ENCODE results near the gene KRTAP1-1. TPM values are rescaled to one million over a fixed set of nuclear protein-coding genes. Genes with fewer than 3 reads are reported as not detected.
"Not testable (repeated sequence)": the region's sequence is repeated elsewhere in the genome, so short reads cannot be mapped to it uniquely, and the experiment has no call there.

The KRTAP1-1 gene
- not detected for total RNA-seq

DNA sequence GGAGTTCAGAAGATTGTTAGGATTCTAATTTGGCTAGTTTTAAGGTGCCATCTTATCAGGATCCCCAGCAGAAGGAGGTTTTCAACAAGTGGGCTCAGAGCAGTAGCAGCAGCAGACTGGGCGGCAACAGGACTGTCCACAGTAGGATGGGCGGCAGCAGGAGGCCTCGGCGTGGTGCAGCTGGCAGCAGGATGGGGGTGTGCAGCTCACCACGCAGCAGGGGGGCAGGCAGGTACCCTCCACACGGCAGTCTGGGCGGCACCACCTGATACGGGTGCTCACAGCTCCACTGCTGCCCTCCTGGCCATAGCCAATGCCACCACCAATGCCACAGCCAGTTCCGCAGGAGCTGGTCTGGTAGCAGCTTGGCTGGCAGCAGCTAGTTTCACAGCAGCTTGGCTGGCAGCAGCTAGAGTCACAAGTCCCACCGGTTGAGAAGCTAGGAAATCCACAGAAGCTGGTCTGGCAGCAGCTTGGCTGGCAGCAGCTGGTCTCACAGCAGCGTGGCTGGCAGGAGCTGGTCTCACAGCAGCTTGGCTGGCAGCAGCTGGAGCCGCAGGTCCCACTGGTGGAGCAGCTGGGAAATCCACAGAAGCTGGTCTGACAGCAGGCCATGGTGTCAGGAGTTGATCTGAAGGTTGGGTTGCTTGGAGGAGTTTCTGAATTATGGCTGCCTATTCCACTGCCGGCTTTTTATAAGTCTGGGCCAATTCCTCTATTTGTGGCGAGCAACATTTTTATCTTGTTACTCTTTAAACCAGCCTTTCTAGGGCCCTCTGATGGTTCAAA lies at the start of gene KRTAP1-1:
KRTAP1-1 (minus strand) TSS at position 668 of the 789 bp plus-strand sequence; CDS start at position 615, 53 bp downstream.
- DNase-seq; H3K4me3 Mint-ChIP-seq; H3K9me3 Mint-ChIP-seq; H3K4me1 Mint-ChIP-seq (ENCODE audit: low read depth); ATAC-seq; H3K36me3 Mint-ChIP-seq (ENCODE audit: insufficient read depth): not testable (repeated sequence)
- peaks cover 20% of the 10 kb centered on the region for H3K27me3 Mint-ChIP-seq (ENCODE audit: low read depth)

DNA sequence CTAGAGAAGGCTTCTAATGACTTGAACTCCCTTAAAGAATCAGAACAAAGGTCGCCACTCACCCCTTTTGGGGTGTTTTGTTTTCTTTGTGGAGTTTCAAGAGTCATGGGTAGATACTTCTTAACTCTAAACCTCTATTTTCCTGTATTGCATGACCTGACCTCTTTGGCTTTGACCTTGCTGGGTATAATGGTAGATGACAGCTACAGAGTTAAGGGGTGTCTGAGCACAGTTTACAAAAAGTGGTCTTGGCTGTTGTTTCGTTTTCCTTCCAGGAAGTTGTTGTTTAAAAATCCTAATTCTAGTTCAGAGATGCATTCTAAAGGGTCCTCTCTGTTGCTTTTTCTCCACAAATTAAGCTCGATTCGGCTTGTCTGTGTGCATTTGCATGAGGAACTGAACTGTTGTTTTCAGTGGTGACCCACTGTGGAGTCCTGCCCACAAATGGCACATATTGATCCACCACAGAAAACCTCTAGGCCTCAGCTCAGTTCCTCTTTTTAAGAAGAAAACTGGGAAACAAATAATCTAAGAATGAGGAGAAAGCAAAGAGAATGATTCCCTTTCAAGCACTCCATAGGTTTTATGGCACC lies 47.6 kb upstream of the KRTAP1-1 start:
- H3K36me3 Mint-ChIP-seq (ENCODE audit: insufficient read depth); H3K9me3 Mint-ChIP-seq; H3K27me3 Mint-ChIP-seq (ENCODE audit: low read depth): not testable (repeated sequence)

GRCh38 chr17:41084100-41084856 lies 43.0 kb upstream of the KRTAP1-1 start, which contains the start of gene KRTAP4-7:
Gene KRTAP4-7 (plus strand): TSS chr17:41084150. CDS start chr17:41084207, 57 bp downstream.
- H3K4me3 Mint-ChIP-seq; H3K27me3 Mint-ChIP-seq (ENCODE audit: low read depth); ATAC-seq; H3K4me1 Mint-ChIP-seq (ENCODE audit: low read depth); DNase-seq; H3K9me3 Mint-ChIP-seq; H3K36me3 Mint-ChIP-seq (ENCODE audit: insufficient read depth): not testable (repeated sequence)

More for the DNA sequence above, 47.6 kb upstream of the KRTAP1-1 start:
- DNase-seq; H3K4me3 Mint-ChIP-seq; ATAC-seq; H3K4me1 Mint-ChIP-seq (ENCODE audit: low read depth): not testable (repeated sequence)

GRCh38 chr17:41083427-41083826 lies 42.2 kb upstream of the KRTAP1-1 start:
- H3K27me3 Mint-ChIP-seq (ENCODE audit: low read depth); H3K9me3 Mint-ChIP-seq; DNase-seq; H3K4me3 Mint-ChIP-seq; H3K36me3 Mint-ChIP-seq (ENCODE audit: insufficient read depth); H3K4me1 Mint-ChIP-seq (ENCODE audit: low read depth); ATAC-seq: not testable (repeated sequence)

- no peaks in the 10 kb centered on the region for H3K4me1 Mint-ChIP-seq (ENCODE audit: low read depth)
- H3K9me3 Mint-ChIP-seq: no peaks in the 10 kb centered on the region
- ATAC-seq (no peak), DNase-seq (no peak)
- H3K27me3 Mint-ChIP-seq (ENCODE audit: low read depth): peaks cover 5% of the 10 kb centered on the region
- no peak overlapping the region for H3K4me3 Mint-ChIP-seq
- H3K36me3 Mint-ChIP-seq (ENCODE audit: insufficient read depth): no peaks in the 10 kb centered on the region
These were observed 41.4 kb upstream of the KRTAP1-1 start for GRCh38 chr17:41082626-41083025.

DNA sequence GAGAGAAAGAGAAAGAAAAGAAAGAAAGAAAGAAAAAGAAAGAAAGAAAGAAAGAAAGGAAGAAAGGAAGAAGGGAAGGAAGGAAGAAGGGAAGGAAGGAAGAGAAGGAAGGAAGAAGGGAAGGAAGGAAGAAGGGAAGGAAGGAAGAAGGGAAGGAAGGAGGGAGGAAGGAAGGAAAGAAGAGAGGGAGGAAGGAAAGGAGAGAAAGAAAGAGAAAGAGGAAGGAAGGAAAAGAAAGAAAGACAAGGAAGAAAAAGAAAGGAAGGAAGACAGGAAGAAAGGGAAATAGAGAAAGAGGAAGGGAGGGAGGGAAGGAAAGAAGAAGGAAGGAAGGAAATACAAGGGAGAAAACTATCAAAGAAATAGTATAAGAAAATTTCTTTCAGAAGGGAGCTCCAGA lies 35.5 kb upstream of the KRTAP1-1 start:
- H3K4me1 Mint-ChIP-seq (ENCODE audit: low read depth): no peaks in the 10 kb centered on the region
- no peaks in the 10 kb centered on the region for H3K9me3 Mint-ChIP-seq
- no peaks in the 10 kb centered on the region for H3K36me3 Mint-ChIP-seq (ENCODE audit: insufficient read depth)

GRCh38 chr17:41073676-41074075 lies 32.4 kb upstream of the KRTAP1-1 start:
- DNase-seq (no peak), ATAC-seq (no peak)
- no peak overlapping the region for H3K4me3 Mint-ChIP-seq
- no peaks in the 10 kb centered on the region for H3K4me1 Mint-ChIP-seq (ENCODE audit: low read depth)
- H3K27me3 Mint-ChIP-seq (ENCODE audit: low read depth): peaks cover 15% of the 10 kb centered on the region
- H3K36me3 Mint-ChIP-seq (ENCODE audit: insufficient read depth): no peaks in the 10 kb centered on the region
- no peaks in the 10 kb centered on the region for H3K9me3 Mint-ChIP-seq

More for the DNA sequence above, 35.5 kb upstream of the KRTAP1-1 start:
- Mint-ChIP-seq H3K27me3 (ENCODE audit: low read depth) (peaks cover 15% of the 10 kb centered on the region), H3K4me3 (no peak overlapping the region)
- no peak for ATAC-seq
- no peak for DNase-seq

DNA sequence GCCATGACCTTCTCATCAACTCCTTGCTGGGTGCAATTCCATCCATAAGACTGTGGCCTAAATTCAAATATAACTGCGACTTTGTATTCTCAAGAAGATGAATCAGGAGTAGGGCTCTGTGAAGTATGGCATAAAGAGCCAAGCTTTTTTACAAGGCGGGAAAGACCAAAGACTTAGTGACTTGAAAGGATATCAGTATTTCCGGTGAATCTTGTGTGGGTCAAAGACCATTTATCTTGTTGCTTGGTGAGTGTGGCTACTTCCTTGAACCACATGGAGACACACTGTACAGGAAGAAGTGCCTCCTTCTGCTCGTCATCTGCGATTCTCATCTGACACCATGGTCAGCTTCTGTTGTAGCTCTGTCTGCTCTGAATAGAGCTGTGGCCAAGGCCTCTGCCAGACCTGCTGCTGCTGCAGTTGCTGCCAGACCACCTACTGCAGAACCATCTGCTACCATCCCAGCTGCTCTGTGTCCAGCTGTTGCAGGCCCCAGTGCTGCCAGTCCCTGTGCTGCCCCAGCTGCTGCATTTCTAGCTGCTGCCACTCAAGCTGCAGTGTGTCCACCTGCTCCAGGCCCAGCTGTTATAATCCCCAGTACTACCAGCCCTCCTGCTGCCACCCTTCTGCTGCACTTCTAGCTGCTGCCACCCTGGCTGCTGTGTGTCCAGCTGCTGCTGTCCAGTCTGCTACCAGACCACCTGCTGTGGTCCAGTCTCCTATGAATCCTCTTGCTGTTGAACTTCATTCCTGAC lies 30.5 kb upstream of the KRTAP1-1 start:
- H3K9me3 Mint-ChIP-seq: no peaks in the 10 kb centered on the region

DNA sequence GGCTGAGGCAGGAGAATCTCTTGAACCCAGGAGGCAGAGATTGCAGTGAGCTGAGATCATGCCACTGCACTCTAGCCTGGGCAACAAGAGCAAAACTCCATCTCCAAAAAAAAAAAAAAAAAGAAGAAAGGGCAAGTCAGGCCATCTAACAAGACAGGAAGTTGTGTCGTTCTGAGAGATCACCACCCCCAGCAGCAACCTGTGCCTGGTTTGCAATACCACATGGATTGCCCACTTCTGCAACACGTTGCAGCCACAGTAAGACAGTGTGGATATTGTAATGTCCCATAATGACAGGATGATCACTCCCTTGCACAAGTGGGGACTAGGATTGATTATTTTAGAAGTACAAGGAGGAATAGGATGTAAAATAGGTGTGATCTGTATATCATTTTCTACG lies 27.8 kb upstream of the KRTAP1-1 start:
- H3K27me3 Mint-ChIP-seq (ENCODE audit: low read depth): no peaks in the 10 kb centered on the region
- no peak overlapping the region for H3K4me3 Mint-ChIP-seq
- DNase-seq (no peak), ATAC-seq (no peak)
- H3K4me1 Mint-ChIP-seq (ENCODE audit: low read depth): no peaks in the 10 kb centered on the region
- no peaks in the 10 kb centered on the region for H3K36me3 Mint-ChIP-seq (ENCODE audit: insufficient read depth)
- H3K9me3 Mint-ChIP-seq: no peaks in the 10 kb centered on the region

More for the DNA sequence above, 30.5 kb upstream of the KRTAP1-1 start:
- H3K4me1 Mint-ChIP-seq (ENCODE audit: low read depth): no peaks in the 10 kb centered on the region
- H3K27me3 Mint-ChIP-seq (ENCODE audit: low read depth): peaks cover 15% of the 10 kb centered on the region
- H3K36me3 Mint-ChIP-seq (ENCODE audit: insufficient read depth): no peaks in the 10 kb centered on the region
- H3K4me3 Mint-ChIP-seq: no peak overlapping the region
- DNase-seq (no peak), ATAC-seq (no peak)

DNA sequence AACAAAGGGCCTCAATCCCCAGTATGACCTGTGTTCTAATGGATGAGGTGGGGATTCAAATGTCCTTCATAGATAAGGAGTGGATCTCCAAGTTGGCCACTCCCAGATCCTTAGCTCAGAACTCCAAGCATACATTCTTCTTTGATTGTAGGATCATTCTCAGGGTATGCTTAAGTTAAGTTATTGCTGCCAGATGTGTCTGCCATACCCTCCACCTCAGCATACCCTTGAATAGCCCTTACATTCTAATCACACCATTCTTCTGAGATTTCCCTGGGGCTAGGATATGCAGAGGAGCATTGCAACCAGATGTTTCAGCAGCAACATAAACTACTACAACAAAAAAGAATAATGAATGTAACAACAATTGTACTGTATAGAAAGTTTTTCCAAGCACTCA lies 26.0 kb upstream of the KRTAP1-1 start:
- Mint-ChIP-seq H3K4me3 (no peak overlapping the region), H3K27me3 (ENCODE audit: low read depth) (no peaks in the 10 kb centered on the region), H3K4me1 (ENCODE audit: low read depth) (no peaks in the 10 kb centered on the region), H3K36me3 (ENCODE audit: insufficient read depth) (no peaks in the 10 kb centered on the region), H3K9me3 (no peaks in the 10 kb centered on the region)
- ATAC-seq (no peak), DNase-seq (no peak)

DNA sequence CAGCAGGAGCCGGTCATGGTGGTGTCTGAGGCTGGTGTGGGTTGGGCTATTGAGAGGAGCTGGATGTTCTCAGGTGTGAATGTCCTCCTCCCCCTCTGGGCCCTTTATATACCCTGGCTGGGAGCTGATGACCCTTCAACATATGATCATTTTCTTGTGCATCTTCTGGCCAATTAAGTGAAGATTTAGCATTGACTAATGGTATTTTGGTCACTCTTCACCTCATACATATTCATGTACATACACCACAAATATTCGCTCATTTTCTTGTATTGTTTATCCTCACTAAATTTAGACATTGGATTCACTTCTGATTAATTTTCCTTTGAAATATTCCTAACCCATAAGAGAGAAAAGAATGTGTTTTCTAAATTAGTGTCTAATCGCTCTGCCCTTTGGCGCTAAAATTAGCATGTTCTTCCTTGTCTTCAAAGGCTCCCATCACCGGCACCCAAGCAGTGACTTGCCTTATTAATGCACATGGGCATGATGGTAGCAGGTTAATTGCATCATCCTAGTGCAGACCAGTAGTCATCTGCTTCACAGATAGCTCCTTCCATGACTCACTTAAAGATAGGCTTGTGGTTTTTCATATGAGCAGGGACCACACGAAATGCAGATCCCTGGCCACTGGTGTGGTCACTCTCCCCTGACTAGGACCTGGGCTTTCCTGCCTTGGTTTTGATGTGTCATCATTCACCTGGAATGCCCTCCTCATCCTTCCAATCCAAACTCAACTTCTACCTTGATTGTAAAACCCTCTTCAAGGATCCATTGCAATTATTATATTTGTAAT lies 24.8 kb upstream of the KRTAP1-1 start, which contains the start of gene KRTAP2-4:
KRTAP2-4 (minus strand) TSS at position 51 of the 796 bp plus-strand sequence; CDS start at position 17, 34 bp downstream.
- Mint-ChIP-seq H3K9me3 (no peaks in the 10 kb centered on the region), H3K36me3 (ENCODE audit: insufficient read depth) (no peaks in the 10 kb centered on the region), H3K27me3 (ENCODE audit: low read depth) (no peaks in the 10 kb centered on the region), H3K4me3 (no peak within 1 kb of the TSS), H3K4me1 (ENCODE audit: low read depth) (no peaks in the 10 kb centered on the region)
- DNase-seq (no peak), ATAC-seq (no peak)

DNA sequence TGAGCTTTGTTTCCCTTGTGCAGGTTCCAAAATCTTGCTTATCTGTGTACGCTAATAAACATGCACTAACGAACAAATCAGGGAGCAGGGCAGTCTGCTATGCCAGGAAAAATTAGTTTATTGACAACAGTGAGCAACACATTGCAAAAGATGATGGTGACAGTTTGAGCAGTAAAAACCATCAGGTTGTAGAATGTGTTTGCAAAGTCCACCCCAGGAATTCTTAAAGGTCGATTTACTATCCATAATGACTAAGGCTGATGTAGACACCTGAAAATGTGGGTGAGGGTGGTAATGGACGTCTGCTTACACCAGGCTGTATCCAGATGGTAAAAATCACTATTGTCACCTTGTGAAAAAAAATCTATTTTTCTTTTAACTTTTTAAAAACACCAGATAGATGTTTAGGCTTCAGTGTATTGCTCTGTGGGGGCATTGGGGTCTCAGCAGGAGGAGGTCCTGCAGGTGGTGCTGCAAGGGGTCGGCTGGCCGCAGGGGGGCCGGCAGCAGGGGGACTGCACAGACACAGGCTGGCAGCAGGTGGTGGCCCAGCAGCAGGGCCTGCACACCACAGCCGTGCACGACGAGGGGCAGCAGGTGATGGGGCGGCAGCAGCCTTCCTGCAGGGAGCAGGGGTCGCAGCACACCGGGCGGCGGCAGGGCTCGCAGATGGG lies 23.9 kb upstream of the KRTAP1-1 start:
- ATAC-seq; H3K27me3 Mint-ChIP-seq (ENCODE audit: low read depth); H3K4me3 Mint-ChIP-seq; H3K36me3 Mint-ChIP-seq (ENCODE audit: insufficient read depth); H3K9me3 Mint-ChIP-seq; H3K4me1 Mint-ChIP-seq (ENCODE audit: low read depth); DNase-seq: not testable (repeated sequence)

DNA sequence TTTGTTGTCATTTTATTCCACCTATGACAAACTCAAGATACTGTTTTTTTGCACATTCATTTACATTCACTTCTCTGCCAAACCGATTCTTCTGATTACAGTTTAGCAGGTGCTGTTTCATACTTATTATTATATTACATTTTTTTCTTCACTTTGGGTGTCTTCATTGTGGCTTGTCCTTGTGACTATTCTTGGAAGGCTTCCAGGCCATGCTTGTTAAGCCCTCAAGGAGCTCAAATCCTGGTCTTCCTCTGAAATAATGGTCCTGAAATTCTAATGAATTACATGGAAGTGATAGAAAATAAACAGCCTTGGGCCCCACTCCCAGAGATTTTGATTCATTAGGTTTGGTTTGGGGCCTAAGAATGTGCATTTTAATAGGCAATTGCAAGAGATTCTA lies 23.1 kb upstream of the KRTAP1-1 start:
- Mint-ChIP-seq H3K4me3 (no peak overlapping the region), H3K36me3 (ENCODE audit: insufficient read depth) (no peaks in the 10 kb centered on the region), H3K9me3 (no peaks in the 10 kb centered on the region), H3K27me3 (ENCODE audit: low read depth) (peaks cover 10% of the 10 kb centered on the region), H3K4me1 (ENCODE audit: low read depth) (no peaks in the 10 kb centered on the region)
- ATAC-seq (no peak), DNase-seq (no peak)

Data from activated T-cell treated with anti-CD3 and anti-CD28 coated beads, Interleukin-2, amount 50 U/mL, for 4 hours (primary cell).